H1 (cell line): Measurements from ENCODE around the gene HDAC7. TPM values are rescaled to one million over a fixed set of nuclear protein-coding genes. Genes with fewer than 3 reads are reported as not detected.

Source experiments
- CTCF ChIA-PET: fragments of 300-600 bp; sonication (Branson Sonifier 250); formaldehyde crosslinking; loops from one replicate; lab custom pipeline; 2021; ENCODE audit not compliant: partially characterized antibody; lab: Charles Lee
- POLR2A ChIA-PET: fragments of 300-600 bp; sonication (Branson Sonifier 250); formaldehyde crosslinking; loops from one replicate; lab custom pipeline; 2021; ENCODE audit warnings: inconsistent platforms; ENCODE audit not compliant: partially characterized antibody; lab: Charles Lee
- DNase-seq, 2 experiments: peaks; one replicate each; pipeline versions ENCODE4 v3.0.0 to v3.0.0-alpha.2; 2010 to 2022; ENCODE audit warnings: low spot score in 2 of 2, low read depth in 1 of 2, mixed read lengths in 1 of 2
- FAIRE-seq: peaks from 2 replicates; lab custom pipeline; 2011; peaks lifted over from hg19 to GRCh38; lab: Jason Lieb, UNC
- H2AFZ ChIP-seq: 2 replicates; pipeline ENCODE4 v1.8.1; 2012; ENCODE audit warnings: low read length, inconsistent platforms
- H2AK5ac ChIP-seq: 2 replicates; pipeline ENCODE4 v1.6.1; 2013; ENCODE audit warnings: low read depth, low read length
- H2BK120ac ChIP-seq: replicated peaks from 2 replicates; pipeline ENCODE3; 2013; ENCODE audit warnings: low read depth, low read length, inconsistent platforms
- H2BK12ac ChIP-seq: 2 replicates; pipeline ENCODE4 v1.6.1; 2013; ENCODE audit warnings: low read depth, low read length
- H2BK15ac ChIP-seq: 2 replicates; pipeline ENCODE4 v1.6.1; 2013; ENCODE audit warnings: low read length
- H2BK20ac ChIP-seq: 2 replicates; pipeline ENCODE4 v1.6.1; 2013; ENCODE audit warnings: low read length
- H2BK5ac ChIP-seq: 2 replicates; pipeline ENCODE4 v1.6.1; 2013; ENCODE audit warnings: low read depth, low read length
- H3K14ac ChIP-seq: 2 replicates; pipeline ENCODE4 v1.6.1; 2013; ENCODE audit warnings: inconsistent platforms; ENCODE audit not compliant: insufficient read length
- H3K18ac ChIP-seq: 2 replicates; pipeline ENCODE4 v1.6.1; 2013; ENCODE audit warnings: low read length; ENCODE audit errors: extremely low read depth
- H3K23ac ChIP-seq: 2 replicates; pipeline ENCODE4 v1.6.1; 2013; ENCODE audit warnings: inconsistent platforms; ENCODE audit not compliant: insufficient read length
- H3K23me2 ChIP-seq: 2 replicates; pipeline ENCODE4 v1.6.1; 2013; ENCODE audit warnings: low read depth, low read length
- H3K27ac ChIP-seq: 2 replicates; pipeline ENCODE4 v1.6.1; 2011; ENCODE audit warnings: low read depth, low read length, inconsistent platforms
- H3K27me3 ChIP-seq, 4 experiments: replicated peaks in 1 of 4; 1 replicate in 1 of 4; 2 replicates in 3 of 4; pipeline versions ENCODE4 v1.6.1 to v1.8.1; 2011 to 2013; ENCODE audit warnings: low read length in 3 of 4, mild to moderate bottlenecking in 3 of 4, inconsistent platforms in 2 of 4, mixed read lengths in 2 of 4, moderate library complexity in 1 of 4; ENCODE audit not compliant: control insufficient read depth in 3 of 4, insufficient read depth in 3 of 4; ENCODE audit errors: extremely low read depth in 1 of 4
- H3K36me3 ChIP-seq, 4 experiments: 2 replicates each; pipeline versions ENCODE4 v1.6.1 to v1.8.1; 2011 to 2013; ENCODE audit warnings: mild to moderate bottlenecking in 4 of 4, low read length in 3 of 4, moderate library complexity in 2 of 4, control low read depth in 1 of 4, inconsistent platforms in 1 of 4; ENCODE audit not compliant: insufficient read depth in 4 of 4, control insufficient read depth in 2 of 4
- H3K4ac ChIP-seq: replicated peaks from 2 replicates; pipeline ENCODE3; 2013; ENCODE audit warnings: low read length, low read depth, mixed read lengths, inconsistent platforms; ENCODE audit not compliant: insufficient read length
- H3K4me1 ChIP-seq, 4 experiments: replicated peaks in 1 of 4; 1 replicate in 1 of 4; 2 replicates in 3 of 4; pipeline versions ENCODE4 v1.6.1 to v1.8.1; 2011 to 2013; ENCODE audit warnings: low read length in 3 of 4, inconsistent platforms in 2 of 4, mixed read lengths in 1 of 4; ENCODE audit not compliant: insufficient read depth in 4 of 4, control insufficient read depth in 3 of 4
- H3K4me2 ChIP-seq, 2 experiments: 2 replicates each; pipeline versions ENCODE4 v1.6.1 to v1.8.1; 2011 to 2013; ENCODE audit warnings: low read depth in 2 of 2, low read length in 2 of 2, control low read depth in 1 of 2, inconsistent platforms in 1 of 2, mild to moderate bottlenecking in 1 of 2; ENCODE audit not compliant: insufficient read depth in 1 of 2
- H3K4me3 ChIP-seq, 4 experiments: fragments of 200-600, 300-600 bp in 1 of 4; sonication (generic), shearing (Covaris generic), sonication (Bioruptor Twin) in 1 of 4; 2 replicates each; pipeline versions ENCODE4 v1.5.1 to v1.8.1; 2011 to 2016; ENCODE audit warnings: low read length in 4 of 4, low read depth in 3 of 4, control low read depth in 2 of 4, inconsistent platforms in 2 of 4, mild to moderate bottlenecking in 2 of 4, mixed read lengths in 1 of 4, moderate library complexity in 1 of 4; ENCODE audit not compliant: insufficient read depth in 2 of 4; ENCODE audit errors: extremely low read depth in 1 of 4
- H3K56ac ChIP-seq: replicated peaks from 2 replicates; pipeline ENCODE3; 2013; ENCODE audit warnings: low read depth, mild to moderate bottlenecking, mixed read lengths, low read length, inconsistent platforms; ENCODE audit not compliant: insufficient read length
- H3K79me1 ChIP-seq: 2 replicates; pipeline ENCODE4 v1.6.1; 2013; ENCODE audit warnings: low read depth, low read length, control low read depth
- H3K79me2 ChIP-seq, 2 experiments: 2 replicates each; pipeline versions ENCODE4 v1.6.1 to v1.8.1; 2012 to 2013; ENCODE audit warnings: low read length in 2 of 2, mild to moderate bottlenecking in 2 of 2, inconsistent platforms in 1 of 2; ENCODE audit not compliant: insufficient read depth in 2 of 2, control insufficient read depth in 1 of 2
- H3K9ac ChIP-seq, 4 experiments: replicated peaks in 1 of 4; 1 replicate in 1 of 4; 2 replicates in 3 of 4; pipeline versions ENCODE4 v1.6.1 to v1.8.1; 2011 to 2013; ENCODE audit warnings: low read depth in 3 of 4, low read length in 3 of 4, control low read depth in 2 of 4, mild to moderate bottlenecking in 2 of 4, moderate library complexity in 2 of 4, inconsistent platforms in 1 of 4; ENCODE audit errors: extremely low read depth in 1 of 4
- H3K9me3 ChIP-seq, 2 experiments: 2 replicates each; pipeline versions ENCODE4 v1.6.1 to v1.8.1; 2012 to 2013; ENCODE audit warnings: mild to moderate bottlenecking in 2 of 2, moderate library complexity in 2 of 2, control low read depth in 1 of 2, inconsistent platforms in 1 of 2, low read depth in 1 of 2, low read length in 1 of 2, mixed read lengths in 1 of 2; ENCODE audit not compliant: insufficient read depth in 2 of 2
- H4K20me1 ChIP-seq, 2 experiments: replicated peaks in 1 of 2; 2 replicates each; pipeline versions ENCODE3 to v1.8.1; 2011 to 2013; ENCODE audit warnings: inconsistent platforms in 2 of 2, low read length in 2 of 2, mild to moderate bottlenecking in 1 of 2; ENCODE audit not compliant: insufficient read depth in 2 of 2, control insufficient read depth in 1 of 2
- H4K5ac ChIP-seq: 2 replicates; pipeline ENCODE4 v1.6.1; 2013; ENCODE audit warnings: low read length, low read depth, mixed read lengths, inconsistent platforms; ENCODE audit not compliant: insufficient read length
- H4K8ac ChIP-seq: 2 replicates; pipeline ENCODE4 v1.8.0; 2013; ENCODE audit warnings: mild to moderate bottlenecking, moderate library complexity, low read length, inconsistent platforms; ENCODE audit not compliant: insufficient read depth; ENCODE audit errors: extremely low read depth
- H4K91ac ChIP-seq: replicated peaks from 2 replicates; pipeline ENCODE3; 2013; ENCODE audit warnings: low read length, mixed read lengths, inconsistent platforms; ENCODE audit not compliant: insufficient read length
- HDAC2 ChIP-seq, 2 experiments: fragments of 300-600 bp in 1 of 2; sonication (generic) in 1 of 2; IDR thresholded peaks; 2 replicates each; pipeline ENCODE4 v1.6.1; 2011 to 2012; ENCODE audit warnings: low read depth in 2 of 2, low read length in 2 of 2, mild to moderate bottlenecking in 2 of 2, moderate library complexity in 2 of 2, borderline replicate concordance in 1 of 2, inconsistent platforms in 1 of 2
- HDAC6 ChIP-seq: IDR thresholded peaks from one replicate; pipeline ENCODE4 v1.7.1; 2012; ENCODE audit warnings: low read depth, mild to moderate bottlenecking, inconsistent platforms, low read length, moderate library complexity
- USF2 ChIP-seq: IDR thresholded peaks from 2 replicates; pipeline ENCODE4 v1.6.1; 2011; ENCODE audit warnings: low read length, improper control_type of control experiment
- WGBS, 2 experiments: shearing (Covaris generic) in 1 of 2; methylation state at CpG; one replicate each; pipeline versions ENCODE4 v1.1.6 to v1.1.7; 2013 to 2015; ENCODE audit warnings: low lambda C conversion rate in 2 of 2, mixed read lengths in 2 of 2, inconsistent platforms in 1 of 2, low coverage in 1 of 2, missing lambda C conversion rate in 1 of 2; ENCODE audit not compliant: insufficient replicate concordance in 2 of 2, insufficient coverage in 1 of 2, insufficient read length in 1 of 2; ENCODE audit errors: extremely low coverage in 1 of 2, missing lambda C conversion rate in 1 of 2; 5-methylcytosine and 5-hydroxymethylcytosine counted together
- polyA plus RNA-seq, 7 experiments: library from polyadenylated mRNA; depleted of rRNA in 3 of 7; stranded (reverse) in 5 of 7; unstranded in 2 of 7; fragments of >200 nt in 5 of 7; fragments of 200-250 nt in 2 of 7; gene quantifications; 1 replicate in 5 of 7; 2 replicates in 1 of 7; 4 replicates in 1 of 7; pipeline versions ENCODE4 v1.2.1 to v1.2.3, GENCODE V29; 2011 to 2013; ENCODE audit warnings: missing spikeins in 2 of 7, mixed read lengths in 2 of 7
- total RNA-seq: library from RNA; stranded (reverse); fragmentation: NEBNext Ultra II Directional; extraction: Animal tissue kit (Norgen Biotek cat#: 25700); gene quantifications from 2 replicates; pipeline ENCODE4 v1.2.1, GENCODE V29; 2021

Gene HDAC7
- total and polyA plus RNA-seq, 2 of the 8 experiments (the other 6 are each of a cell fraction or from before 2014, with no cell fraction given), result 25.5 to 84.9 TPM

- Histone ChIP-seq H3K79me2 (no peaks in the 10 kb centered on the region), H3K23me2 (no peaks in the 10 kb centered on the region; the same call in 1 of the 2 replicates), H3K27me3 (no peaks in the 10 kb centered on the region), H3K27ac (no peak overlapping the region), H3K4me2 (no peak overlapping the region), H3K18ac (no peak overlapping the region), H3K23ac (no peak overlapping the region), H4K8ac (peak overlapping the region; percentile 7; the same call in 1 of the 2 replicates), H3K56ac (no peak overlapping the region), H3K79me1 (no peaks in the 10 kb centered on the region), H3K4me1 (peaks cover 0 to 7% (median 2%) of the 10 kb centered on the region in 4 experiments; a peak in 3 of 7 replicates), H3K4ac (no peak overlapping the region), H2BK120ac (no peak overlapping the region), H2BK20ac (no peak overlapping the region), H3K9ac (no peak overlapping the region), H2BK15ac (no peak overlapping the region), H3K4me3 (no peak overlapping the region), H4K20me1 (no peaks in the 10 kb centered on the region), H2BK5ac (no peak overlapping the region), H4K91ac (no peak overlapping the region), H4K5ac (no peak overlapping the region), H2BK12ac (no peak overlapping the region), H3K36me3 (no peaks in the 10 kb centered on the region), H2AK5ac (no peak overlapping the region), H3K14ac (no peak overlapping the region), H3K9me3 (no peaks in the 10 kb centered on the region), H2AFZ (no peak overlapping the region)
- ChIA-PET POLR2A (interaction anchor here (1.6 to 7.4 kb wide), 3 partner anchors 11 to 35 kb away, joined by 4 to 62 read pairs (median 10); partner anchors contain the start of gene RAPGEF3), CTCF (interaction anchor here (0.8 to 64.6 kb wide), 6 partner anchors 5 to 92 kb away, joined by 3 to 2442 read pairs (median 450); partner anchors contain the start of genes ENDOU, RAPGEF3 and SLC48A1)
- FAIRE-seq, result no peak
- 85% methylated on average over 4 of the region's 5 CpGs; no CpG with 5 or more reads in 1 of the 2 experiments for WGBS, 2 experiments
- no peak for DNase-seq
- no peak for TF ChIP-seq HDAC2 (IDR thresholded peaks at IDR 0.05; ENCODE audit: borderline replicate concordance in 1 of 2, low read depth in 2 of 2, low read length in 2 of 2)
- TF ChIP-seq USF2, result no peak
- TF ChIP-seq HDAC6, result no peak
Measured at GRCh38 chr12:47746073-47746472, 73.6 kb downstream of the HDAC7 start.
